Colon (tissue), 2 donors: Measurements from ENCODE around the gene PER2.

ENCODE experiments used
- FAIRE-seq: peaks from 2 replicates; lab custom pipeline; 2012; peaks lifted over from hg19 to GRCh38; lab: Jason Lieb, UNC
- donor health status: control.
- donor health status: control.

PER2 gene

GRCh38 chr2:238243496-238244076 lies 44.8 kb downstream of the PER2 start:
- no peak for FAIRE-seq

GRCh38 chr2:238242731-238243495 lies 45.5 kb downstream of the PER2 start:
- no peak for FAIRE-seq

- no peak for FAIRE-seq
These were observed 46.4 kb downstream of the PER2 start for GRCh38 chr2:238241970-238242369.

GRCh38 chr2:238240757-238241711 lies 47.4 kb downstream of the PER2 start:
- no peak for FAIRE-seq

DNA sequence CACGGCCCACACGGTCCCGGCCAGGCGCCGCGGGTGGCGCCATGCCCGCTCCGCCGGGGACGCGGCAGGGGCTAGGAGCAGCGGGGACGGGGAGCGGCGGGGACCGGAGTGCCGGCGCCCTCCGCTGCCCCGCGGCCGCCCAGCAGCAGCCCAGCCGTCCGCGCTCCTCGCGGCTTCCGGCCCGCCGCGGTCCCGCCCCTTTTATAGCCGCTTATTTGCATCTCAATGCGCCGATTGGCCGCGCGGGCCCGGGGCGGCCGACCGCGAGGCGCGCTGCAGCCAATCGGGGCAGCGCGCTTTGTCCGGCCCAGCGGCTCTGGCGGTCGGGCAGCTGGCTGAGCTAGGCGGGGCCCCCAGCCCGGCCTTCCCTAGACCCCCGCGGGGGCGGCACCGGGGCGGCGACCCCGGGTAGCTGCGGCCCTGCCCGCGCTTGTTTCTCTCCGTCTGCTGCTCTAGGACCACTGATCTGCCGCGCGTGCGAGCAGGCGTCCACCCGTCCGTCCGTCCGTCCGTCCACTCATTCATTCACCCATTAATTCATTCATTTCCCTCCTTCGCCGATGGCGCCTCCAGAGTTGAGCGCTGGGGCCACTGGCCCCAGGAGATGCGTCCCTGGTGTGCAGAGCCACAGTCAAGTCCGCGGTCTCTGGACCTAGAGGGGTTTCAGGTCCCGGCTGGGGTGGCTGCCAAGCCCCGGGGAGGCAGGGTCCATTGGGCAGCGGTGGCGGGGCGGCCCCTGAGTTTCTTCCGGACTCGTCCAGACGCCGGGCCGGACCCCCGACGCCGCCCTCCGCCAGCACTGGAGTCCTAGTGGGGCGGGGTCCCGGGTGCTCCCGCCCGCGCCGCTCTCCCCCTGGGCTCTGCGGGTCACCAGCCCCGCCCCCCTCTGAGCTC lies 48.3 kb downstream of the PER2 start, which contains the start of gene HES6:
TSS of gene HES6 (minus strand) at position 176 of the 894 bp plus-strand sequence. CDS start at position 43, 133 bp downstream.
- no peak for FAIRE-seq

- FAIRE-seq = no peak
These were observed 48.9 kb downstream of the PER2 start for GRCh38 chr2:238239543-238239862.

- FAIRE-seq = no peak
These were observed 49.5 kb downstream of the PER2 start for GRCh38 chr2:238238766-238239542.

DNA sequence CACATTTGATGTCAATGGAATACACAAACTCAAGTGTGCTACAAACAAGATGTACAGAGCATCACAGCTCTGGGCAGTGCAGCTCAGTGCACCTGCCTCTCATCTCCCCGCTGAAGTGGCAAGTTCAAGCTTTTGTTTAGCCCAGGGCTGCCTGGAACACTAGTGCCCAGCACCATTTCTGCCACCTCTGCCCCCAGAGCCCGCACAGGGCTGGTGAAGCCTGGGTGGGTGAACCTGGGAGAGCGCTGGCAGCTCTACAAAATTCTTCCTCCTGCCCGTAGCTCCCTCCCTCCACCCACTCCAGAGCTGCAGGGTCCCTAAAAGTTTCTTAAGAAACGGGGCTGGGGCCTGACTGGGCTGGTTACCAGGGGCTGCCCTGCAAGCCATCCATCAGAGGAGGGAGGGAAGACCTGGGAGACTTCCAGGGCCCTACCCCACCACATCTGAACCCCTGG lies 50.1 kb downstream of the PER2 start:
- no peak for FAIRE-seq

GRCh38 chr2:238237431-238238135 lies 50.8 kb downstream of the PER2 start:
- no peak for FAIRE-seq

DNA sequence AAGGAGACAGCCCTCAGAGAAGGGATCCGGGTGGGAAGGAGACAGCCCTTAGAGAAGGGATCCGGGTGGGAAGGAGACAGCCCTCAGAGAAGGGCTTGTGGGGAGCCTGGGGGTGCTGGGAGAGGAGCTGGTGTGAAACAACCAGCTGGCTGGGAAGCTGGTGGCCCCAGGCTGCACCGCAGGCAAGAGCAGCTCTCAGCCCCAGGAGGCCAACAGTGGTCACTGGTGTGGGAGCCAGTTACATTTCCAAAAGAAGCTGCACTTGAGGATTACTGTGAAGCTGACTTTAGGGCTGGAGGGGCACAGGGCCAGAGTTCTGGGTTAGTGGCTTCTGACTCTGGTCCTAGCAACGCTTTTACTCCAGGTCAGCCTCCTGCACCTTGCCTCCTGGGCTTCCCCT lies 51.8 kb downstream of the PER2 start:
- FAIRE-seq = no peak

DNA sequence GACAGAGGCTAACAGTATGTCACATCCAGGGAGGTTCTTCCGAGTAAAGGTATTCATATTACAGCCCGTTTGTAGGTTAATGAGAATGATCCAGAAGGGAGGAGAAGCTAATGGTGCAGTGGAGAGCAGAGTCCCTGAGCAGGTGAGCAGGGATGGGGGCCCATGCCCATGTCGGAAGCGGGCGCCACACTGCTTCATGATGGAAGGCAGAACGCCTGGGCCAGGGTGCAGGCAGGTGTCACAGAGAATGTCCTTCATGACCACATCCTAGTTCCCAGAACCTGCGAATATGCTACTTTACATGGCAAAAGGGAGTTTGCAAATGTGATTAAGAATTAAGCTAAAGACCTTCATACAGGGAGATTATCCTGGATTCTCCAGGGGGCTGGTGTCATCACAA lies 52.6 kb downstream of the PER2 start:
- no peak for FAIRE-seq

GRCh38 chr2:238235331-238235732 lies 53.1 kb downstream of the PER2 start:
- no peak for FAIRE-seq

DNA sequence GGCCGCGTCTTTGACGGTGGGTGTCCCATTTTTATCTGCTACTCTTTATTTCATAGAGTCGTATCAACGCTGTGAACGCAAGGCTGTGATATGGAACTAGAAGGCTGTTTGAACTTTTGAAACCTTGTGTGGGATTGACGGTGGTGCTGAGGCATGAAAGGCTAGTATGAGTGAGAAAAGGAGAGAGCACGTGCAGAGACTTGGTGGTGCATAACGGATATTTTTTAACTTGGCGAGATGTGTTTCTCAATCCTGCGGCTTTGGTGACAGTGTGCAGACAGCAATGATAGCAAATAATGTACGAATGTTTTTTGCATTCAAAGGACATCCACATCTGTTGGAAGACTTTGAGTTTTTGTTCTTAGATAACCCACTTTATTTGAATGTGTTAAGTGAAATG lies 54.8 kb downstream of the PER2 start:
- no peak for FAIRE-seq

- FAIRE-seq = no peak
These were observed 56.6 kb downstream of the PER2 start for GRCh38 chr2:238231809-238232208.

DNA sequence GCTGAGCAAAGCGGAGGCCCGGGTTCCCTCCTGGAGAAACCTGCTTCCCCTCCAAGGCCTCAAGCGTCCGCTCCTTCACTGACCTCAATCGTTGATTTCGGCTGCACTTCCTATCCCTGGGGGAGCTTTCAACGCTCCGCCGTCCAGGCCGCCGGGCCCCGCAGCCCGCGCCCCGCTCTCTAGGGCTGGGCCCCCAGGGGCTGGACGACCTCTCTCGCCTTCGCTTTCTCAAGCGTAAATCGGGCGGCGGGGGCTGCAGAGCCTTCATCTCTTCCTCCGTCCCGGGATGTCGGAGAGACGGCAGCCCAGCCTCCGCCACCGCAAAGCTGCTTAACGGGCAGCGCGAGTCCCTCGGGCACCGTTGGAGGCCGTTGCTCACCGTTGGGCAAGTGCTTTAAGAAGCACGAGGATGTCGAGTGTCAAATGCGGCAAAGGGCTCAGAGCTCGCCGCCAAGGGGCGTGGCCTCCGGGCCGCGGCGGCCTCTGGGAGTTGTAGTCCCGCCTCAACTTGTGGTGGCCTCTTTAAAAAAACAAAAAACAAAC lies 57.1 kb downstream of the PER2 start:
- FAIRE-seq = no peak

GRCh38 chr2:238230699-238231098 lies 57.7 kb downstream of the PER2 start:
- no peak for FAIRE-seq

DNA sequence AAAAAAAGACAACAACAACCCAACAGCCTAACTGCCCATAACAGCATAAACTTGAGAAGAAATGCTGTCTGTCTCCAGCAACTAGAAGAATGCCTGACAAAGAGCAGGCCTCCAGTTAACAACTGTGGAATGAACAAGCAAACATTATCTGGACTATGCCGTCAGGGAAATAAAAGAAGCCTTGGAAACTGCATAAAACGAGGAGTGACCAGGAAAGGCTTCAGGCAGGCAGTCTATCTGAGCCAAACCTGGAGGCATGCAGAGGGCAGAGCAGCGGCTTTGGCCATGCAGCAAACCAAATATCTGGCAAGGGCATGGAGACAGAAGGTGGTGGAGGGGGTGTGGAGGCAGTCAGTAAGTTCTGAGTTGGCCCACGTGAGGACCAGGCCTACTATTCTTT lies 59.7 kb downstream of the PER2 start:
- FAIRE-seq = no peak

DNA sequence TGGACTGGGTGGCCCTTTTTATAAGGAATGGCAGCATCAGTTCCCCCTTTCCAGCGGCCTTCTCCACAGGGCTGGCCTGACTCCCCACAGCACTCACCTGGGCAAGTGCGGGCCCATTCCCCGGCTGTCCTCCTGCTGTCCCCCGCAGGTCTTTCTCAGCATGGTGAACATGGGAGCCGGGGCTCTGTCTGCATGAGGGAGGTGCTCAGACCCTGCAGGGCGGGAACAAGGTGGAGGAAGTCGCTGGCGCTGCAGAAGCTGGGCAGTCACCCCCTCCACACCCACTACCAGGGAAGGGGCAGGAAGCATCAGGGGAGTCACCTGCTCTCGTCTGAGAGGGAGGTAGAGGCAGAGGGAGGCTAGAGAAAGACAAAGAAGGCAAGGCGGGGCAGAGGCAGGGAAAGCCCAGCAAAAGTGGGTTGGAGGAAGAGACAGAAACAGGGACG lies 60.8 kb downstream of the PER2 start:
- no peak for FAIRE-seq

- FAIRE-seq = no peak
These were observed 61.5 kb downstream of the PER2 start for GRCh38 chr2:238226698-238227586.
